ENCODE results near the gene PRXL2C. TPM values are rescaled to one million over a fixed set of nuclear protein-coding genes. Genes with fewer than 3 reads are reported as not detected.

The PRXL2C gene
- total and polyA plus RNA-seq, 2 of the 13 experiments (the other 11 are each of a cell fraction or from before 2014, with no cell fraction given) = 11.0 to 13.2 TPM

DNA sequence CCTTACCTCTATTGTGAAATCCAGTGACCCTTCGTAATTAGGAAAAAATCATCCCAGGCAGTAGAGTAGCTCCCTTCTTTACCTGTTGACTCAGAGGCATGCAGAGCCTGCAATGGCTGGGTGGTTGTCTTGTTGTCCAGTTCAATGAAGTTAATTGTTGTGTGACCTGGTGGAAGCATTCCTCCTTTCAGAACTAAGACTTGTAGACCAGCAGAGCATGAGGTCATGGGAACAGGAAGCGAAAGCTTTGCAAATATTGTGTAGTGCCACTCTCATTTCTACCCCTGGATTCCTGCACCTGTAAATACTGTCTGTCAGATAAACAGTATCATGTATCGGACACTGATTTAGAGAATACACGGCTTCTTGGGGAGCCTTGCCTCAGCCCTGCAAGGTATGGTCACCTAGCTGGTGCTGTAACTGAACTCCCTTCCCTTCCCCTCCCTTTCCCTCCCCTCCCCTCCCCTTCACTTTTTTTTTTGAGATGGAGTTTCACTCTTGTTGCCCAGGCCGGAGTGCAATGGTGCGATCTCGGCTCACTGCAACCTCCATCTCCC is 5.7 kb upstream of the PRXL2C start (continued):
- TF ChIP-seq, protein P1, sequence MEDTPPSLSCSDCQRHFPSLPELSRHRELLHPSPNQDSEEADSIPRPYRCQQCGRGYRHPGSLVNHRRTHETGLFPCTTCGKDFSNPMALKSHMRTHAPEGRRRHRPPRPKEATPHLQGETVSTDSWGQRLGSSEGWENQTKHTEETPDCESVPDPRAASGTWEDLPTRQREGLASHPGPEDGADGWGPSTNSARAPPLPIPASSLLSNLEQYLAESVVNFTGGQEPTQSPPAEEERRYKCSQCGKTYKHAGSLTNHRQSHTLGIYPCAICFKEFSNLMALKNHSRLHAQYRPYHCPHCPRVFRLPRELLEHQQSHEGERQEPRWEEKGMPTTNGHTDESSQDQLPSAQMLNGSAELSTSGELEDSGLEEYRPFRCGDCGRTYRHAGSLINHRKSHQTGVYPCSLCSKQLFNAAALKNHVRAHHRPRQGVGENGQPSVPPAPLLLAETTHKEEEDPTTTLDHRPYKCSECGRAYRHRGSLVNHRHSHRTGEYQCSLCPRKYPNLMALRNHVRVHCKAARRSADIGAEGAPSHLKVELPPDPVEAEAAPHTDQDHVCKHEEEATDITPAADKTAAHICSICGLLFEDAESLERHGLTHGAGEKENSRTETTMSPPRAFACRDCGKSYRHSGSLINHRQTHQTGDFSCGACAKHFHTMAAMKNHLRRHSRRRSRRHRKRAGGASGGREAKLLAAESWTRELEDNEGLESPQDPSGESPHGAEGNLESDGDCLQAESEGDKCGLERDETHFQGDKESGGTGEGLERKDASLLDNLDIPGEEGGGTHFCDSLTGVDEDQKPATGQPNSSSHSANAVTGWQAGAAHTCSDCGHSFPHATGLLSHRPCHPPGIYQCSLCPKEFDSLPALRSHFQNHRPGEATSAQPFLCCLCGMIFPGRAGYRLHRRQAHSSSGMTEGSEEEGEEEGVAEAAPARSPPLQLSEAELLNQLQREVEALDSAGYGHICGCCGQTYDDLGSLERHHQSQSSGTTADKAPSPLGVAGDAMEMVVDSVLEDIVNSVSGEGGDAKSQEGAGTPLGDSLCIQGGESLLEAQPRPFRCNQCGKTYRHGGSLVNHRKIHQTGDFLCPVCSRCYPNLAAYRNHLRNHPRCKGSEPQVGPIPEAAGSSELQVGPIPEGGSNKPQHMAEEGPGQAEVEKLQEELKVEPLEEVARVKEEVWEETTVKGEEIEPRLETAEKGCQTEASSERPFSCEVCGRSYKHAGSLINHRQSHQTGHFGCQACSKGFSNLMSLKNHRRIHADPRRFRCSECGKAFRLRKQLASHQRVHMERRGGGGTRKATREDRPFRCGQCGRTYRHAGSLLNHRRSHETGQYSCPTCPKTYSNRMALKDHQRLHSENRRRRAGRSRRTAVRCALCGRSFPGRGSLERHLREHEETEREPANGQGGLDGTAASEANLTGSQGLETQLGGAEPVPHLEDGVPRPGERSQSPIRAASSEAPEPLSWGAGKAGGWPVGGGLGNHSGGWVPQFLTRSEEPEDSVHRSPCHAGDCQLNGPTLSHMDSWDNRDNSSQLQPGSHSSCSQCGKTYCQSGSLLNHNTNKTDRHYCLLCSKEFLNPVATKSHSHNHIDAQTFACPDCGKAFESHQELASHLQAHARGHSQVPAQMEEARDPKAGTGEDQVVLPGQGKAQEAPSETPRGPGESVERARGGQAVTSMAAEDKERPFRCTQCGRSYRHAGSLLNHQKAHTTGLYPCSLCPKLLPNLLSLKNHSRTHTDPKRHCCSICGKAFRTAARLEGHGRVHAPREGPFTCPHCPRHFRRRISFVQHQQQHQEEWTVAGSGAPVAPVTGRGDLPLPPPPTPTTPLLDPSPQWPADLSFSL (CRISPR knock-in tag; IDR thresholded peaks at IDR 0.05) = peak; percentile 87
- no peak for TF ChIP-seq FIP1L1 (IDR thresholded peaks at IDR 0.05; ENCODE audit: borderline replicate concordance, insufficient read depth, low read depth, low read length)
- TF ChIP-seq PPARG (CRISPR knock-in tag; conservative IDR thresholded peaks at IDR 0.05) = no peak
- TF ChIP-seq ZNF3 (CRISPR knock-in tag; IDR thresholded peaks at IDR 0.05) = no peak
- TF ChIP-seq FOXK2 (IDR thresholded peaks at IDR 0.05) = no peak
- no peak for TF ChIP-seq NCOA5 (CRISPR knock-in tag; IDR thresholded peaks at IDR 0.05)
- TF ChIP-seq ZNF879 (CRISPR knock-in tag; IDR thresholded peaks at IDR 0.05) = no peak
- no peak for TF ChIP-seq YEATS2 (CRISPR knock-in tag; IDR thresholded peaks at IDR 0.05; ENCODE audit: borderline replicate concordance)
- no peak for TF ChIP-seq ZBTB7A (CRISPR knock-in tag; IDR thresholded peaks at IDR 0.05)
- TF ChIP-seq DZIP1 (CRISPR knock-in tag; IDR thresholded peaks at IDR 0.05) = no peak
- peak; percentile 74 for TF ChIP-seq ZBTB21 (CRISPR knock-in tag; IDR thresholded peaks at IDR 0.05)
- no peak for TF ChIP-seq ZNF710 (CRISPR knock-in tag; IDR thresholded peaks at IDR 0.05; ENCODE audit: borderline replicate concordance)
- TF ChIP-seq ETV5 (CRISPR knock-in tag; IDR thresholded peaks at IDR 0.05; ENCODE audit: borderline replicate concordance) = peak; percentile 80; the same call in 1 of the 2 replicates
